Chondrocyte (in vitro differentiated cells): ENCODE measurements around the gene PRR5L. TPM values are rescaled to one million over a fixed set of nuclear protein-coding genes. Genes with fewer than 3 reads are reported as not detected.

ENCODE experiments used
- DNase-seq: peaks from one replicate; pipeline ENCODE4 v3.0.0; 2021; ENCODE audit warnings: mixed read lengths, low spot score
- H3K27ac Mint-ChIP-seq: one replicate; pipeline ENCODE4 v1.8.0; 2021; ENCODE audit warnings: mild to moderate bottlenecking, moderate library complexity, mixed read lengths; ENCODE audit not compliant: unreplicated experiment
- H3K27me3 Mint-ChIP-seq: 2 replicates; pipeline ENCODE4 v1.8.0; 2021; ENCODE audit warnings: low read depth, mixed read lengths
- H3K36me3 Mint-ChIP-seq: 2 replicates; pipeline ENCODE4 v1.8.0; 2021; ENCODE audit warnings: low read depth, mixed read lengths
- H3K4me1 Mint-ChIP-seq: 2 replicates; pipeline ENCODE4 v1.8.0; 2021; ENCODE audit warnings: low read depth, mild to moderate bottlenecking, mixed read lengths
- H3K4me3 Mint-ChIP-seq: one replicate; pipeline ENCODE4 v1.8.0; 2021; ENCODE audit warnings: mild to moderate bottlenecking, moderate library complexity, mixed read lengths; ENCODE audit not compliant: unreplicated experiment
- H3K9me3 Mint-ChIP-seq: 2 replicates; pipeline ENCODE4 v1.8.0; 2021; ENCODE audit warnings: low read depth, mixed read lengths
- total RNA-seq: library from RNA; stranded (reverse); gene quantifications from 3 replicates; pipeline ENCODE4 v1.2.1, GENCODE V29; 2021
- TF ChIP-seq, protein P1 (sequence below): fragments of 200-600 bp; sonication (generic); IDR thresholded peaks from 2 replicates; pipeline ENCODE4 v1.5.0; 2021; ENCODE audit warnings: antibody characterized with exemption, mild to moderate bottlenecking, moderate library complexity

PRR5L gene
- total RNA-seq, 1 donor from 2014 or later = 50.7 TPM

DNA sequence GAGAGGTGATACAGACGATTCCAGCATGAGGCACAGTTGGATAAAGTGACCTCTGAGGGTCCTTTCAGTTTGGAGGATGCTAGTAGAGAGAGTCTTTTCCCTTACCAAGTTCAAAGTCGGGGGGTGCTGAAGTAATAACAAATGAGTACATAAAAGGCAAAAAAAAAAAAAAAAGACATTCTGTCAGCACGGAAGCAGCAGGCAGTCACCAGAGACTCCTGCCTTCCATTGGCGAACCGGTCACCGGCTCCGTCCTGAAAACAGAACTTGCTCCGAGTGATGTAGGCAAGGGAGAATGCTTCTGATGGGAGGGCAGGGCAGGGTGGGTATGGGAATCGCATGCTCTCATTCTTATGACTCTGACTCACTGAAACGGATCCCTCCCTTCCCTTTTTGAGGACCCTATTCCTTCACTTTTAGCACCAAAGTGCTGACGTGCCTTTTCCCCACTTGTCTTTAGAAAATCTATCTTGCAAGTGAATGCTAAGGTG lies 65.9 kb downstream of the PRR5L start:
- Mint-ChIP-seq H3K27me3 (no peaks in the 10 kb centered on the region), H3K9me3 (no peaks in the 10 kb centered on the region), H3K36me3 (no peaks in the 10 kb centered on the region), H3K4me3 (peak overlapping the region; percentile 63), H3K4me1 (peaks cover 61% of the 10 kb centered on the region), H3K27ac (peak overlapping the region; percentile 99)
- TF ChIP-seq, protein P1, sequence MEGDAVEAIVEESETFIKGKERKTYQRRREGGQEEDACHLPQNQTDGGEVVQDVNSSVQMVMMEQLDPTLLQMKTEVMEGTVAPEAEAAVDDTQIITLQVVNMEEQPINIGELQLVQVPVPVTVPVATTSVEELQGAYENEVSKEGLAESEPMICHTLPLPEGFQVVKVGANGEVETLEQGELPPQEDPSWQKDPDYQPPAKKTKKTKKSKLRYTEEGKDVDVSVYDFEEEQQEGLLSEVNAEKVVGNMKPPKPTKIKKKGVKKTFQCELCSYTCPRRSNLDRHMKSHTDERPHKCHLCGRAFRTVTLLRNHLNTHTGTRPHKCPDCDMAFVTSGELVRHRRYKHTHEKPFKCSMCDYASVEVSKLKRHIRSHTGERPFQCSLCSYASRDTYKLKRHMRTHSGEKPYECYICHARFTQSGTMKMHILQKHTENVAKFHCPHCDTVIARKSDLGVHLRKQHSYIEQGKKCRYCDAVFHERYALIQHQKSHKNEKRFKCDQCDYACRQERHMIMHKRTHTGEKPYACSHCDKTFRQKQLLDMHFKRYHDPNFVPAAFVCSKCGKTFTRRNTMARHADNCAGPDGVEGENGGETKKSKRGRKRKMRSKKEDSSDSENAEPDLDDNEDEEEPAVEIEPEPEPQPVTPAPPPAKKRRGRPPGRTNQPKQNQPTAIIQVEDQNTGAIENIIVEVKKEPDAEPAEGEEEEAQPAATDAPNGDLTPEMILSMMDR = no peak
- no peak for DNase-seq

DNA sequence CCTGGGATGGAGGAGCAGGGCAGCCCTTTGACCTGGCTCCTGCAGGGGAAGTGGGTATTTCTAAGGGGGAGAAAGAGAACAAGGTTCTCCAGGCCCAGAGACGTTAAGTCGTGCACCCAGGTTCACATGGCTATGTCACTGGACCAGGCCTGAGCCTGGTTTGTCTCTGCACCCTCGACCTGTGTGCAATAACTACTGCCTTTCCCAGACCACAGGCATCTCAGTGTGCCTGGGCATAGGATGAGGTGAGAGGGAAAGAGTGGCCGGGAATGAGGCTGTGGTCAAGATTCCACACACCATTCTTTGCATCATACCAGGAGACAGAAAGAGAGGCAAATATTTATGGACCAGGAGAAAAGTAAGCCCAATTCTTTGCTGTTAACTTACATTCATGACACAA lies 66.8 kb downstream of the PRR5L start:
- Mint-ChIP-seq H3K4me1 (peaks cover 63% of the 10 kb centered on the region), H3K27ac (peak overlapping the region; percentile 99)

DNA sequence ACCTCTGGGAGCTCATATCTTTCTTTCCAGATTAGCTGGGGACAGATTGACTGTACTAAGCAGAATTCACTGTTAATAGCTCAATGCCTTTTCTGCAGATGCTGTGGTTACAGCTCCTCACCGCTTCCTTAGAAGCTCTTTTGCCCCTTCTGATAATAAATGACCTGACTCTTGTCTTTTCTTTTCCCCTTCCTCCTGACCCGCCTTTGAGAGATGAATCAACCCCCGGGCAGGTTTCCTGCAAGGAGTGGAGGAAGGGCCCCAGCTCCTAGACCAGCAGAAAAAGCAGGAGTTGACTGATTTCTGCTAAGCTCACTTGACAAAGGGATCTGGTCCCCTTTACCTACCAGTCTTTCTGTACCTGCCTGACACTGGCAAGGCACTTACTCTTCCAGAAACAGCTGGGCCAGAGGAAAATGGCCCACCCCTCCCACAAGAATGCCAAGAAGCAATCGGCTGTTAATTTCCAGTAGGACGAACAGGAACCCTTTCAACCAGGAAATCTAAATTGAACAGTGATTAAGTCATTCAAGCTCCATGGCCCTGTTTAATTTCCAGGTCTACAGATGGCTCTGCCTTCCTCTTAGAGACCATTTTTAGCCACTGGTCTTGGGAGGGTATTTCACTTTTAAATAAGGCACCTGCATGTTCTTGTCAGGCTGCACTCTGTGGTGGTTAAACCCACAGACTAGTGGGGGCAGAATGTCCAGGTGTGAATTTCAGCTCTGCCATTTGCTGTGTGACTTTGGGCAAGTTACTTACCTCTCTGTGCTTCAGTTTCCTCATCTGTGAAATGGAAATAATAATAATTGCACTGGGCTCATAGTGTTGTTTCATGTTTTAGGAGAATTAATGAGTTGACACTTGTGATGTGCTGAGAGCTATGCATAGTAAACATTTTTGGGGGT lies 67.5 kb downstream of the PRR5L start:
- Mint-ChIP-seq H3K9me3 (no peaks in the 10 kb centered on the region), H3K36me3 (no peaks in the 10 kb centered on the region), H3K4me1 (peaks cover 69% of the 10 kb centered on the region), H3K27ac (peak overlapping the region; percentile 99), H3K4me3 (no peak overlapping the region), H3K27me3 (no peaks in the 10 kb centered on the region)
- TF ChIP-seq, protein P1 = no peak
- DNase-seq = no peak

More for the DNA sequence above, 66.8 kb downstream of the PRR5L start:
- Mint-ChIP-seq H3K4me3 (peak overlapping the region; percentile 5), H3K27me3 (no peaks in the 10 kb centered on the region), H3K36me3 (no peaks in the 10 kb centered on the region), H3K9me3 (no peaks in the 10 kb centered on the region)
- DNase-seq = no peak
- TF ChIP-seq, protein P1 = no peak

DNA sequence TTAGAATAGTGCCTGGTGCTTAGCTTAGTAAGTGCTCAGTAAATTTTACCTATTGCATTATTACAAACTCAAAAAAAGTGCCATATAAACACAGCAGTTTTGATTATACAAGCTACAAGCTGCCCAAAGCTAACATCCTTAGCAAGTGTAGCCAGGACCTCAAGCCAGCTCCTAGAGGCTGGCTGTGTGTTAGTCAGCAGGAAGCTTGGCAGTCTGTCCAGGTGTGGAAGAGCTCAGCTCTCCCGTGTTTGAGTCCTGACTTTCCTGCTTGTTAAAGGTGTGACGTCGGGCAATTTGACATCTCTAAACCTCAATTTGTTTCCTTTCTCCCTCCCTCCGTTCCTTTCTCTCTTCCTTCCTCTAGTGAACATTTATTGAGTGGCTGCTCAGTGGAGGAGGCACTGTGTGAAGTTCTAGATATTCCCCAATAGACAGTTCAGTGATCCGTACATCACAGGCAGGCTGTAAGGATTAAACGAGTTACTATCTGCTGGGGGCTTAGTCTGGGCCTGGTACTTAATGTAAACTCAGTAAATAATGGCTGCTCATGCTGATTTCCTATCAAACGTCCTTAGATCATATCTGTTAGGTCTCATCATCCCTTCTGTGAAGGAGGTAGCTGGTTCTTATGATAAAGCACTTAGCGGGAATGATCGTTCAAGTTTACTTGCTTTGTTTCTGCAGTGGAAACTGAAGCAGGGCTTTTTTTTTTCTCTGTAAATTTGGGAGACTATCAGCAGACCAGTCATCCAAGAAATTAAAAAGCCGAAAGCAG lies 68.7 kb downstream of the PRR5L start:
- Mint-ChIP-seq H3K4me3 (no peak overlapping the region), H3K27ac (peak overlapping the region; percentile 99), H3K4me1 (peaks cover 74% of the 10 kb centered on the region), H3K27me3 (no peaks in the 10 kb centered on the region), H3K9me3 (no peaks in the 10 kb centered on the region), H3K36me3 (no peaks in the 10 kb centered on the region)
- no peak for DNase-seq
- TF ChIP-seq, protein P1 = no peak

DNA sequence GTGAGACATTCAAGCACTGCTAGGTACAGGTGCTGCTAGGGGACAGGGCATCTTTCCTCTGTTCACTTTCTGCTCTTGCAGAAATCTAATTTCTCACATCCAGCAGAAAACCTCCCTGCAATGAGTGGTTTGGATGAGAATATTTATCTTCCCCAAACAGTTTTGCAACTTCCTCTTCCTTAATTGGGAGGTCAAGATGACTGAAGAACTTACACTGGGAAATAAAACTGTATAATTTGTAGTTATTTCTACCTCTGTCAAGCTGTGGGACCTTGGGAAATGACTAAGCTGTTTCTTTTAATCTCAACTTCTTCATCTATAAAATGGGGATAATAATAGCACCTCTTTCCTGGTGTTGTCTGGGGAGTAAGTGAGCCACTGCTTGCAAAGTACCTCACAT lies 69.8 kb downstream of the PRR5L start:
- Mint-ChIP-seq H3K9me3 (no peaks in the 10 kb centered on the region), H3K4me1 (peaks cover 63% of the 10 kb centered on the region), H3K27ac (no peak overlapping the region), H3K36me3 (no peaks in the 10 kb centered on the region), H3K4me3 (no peak overlapping the region), H3K27me3 (no peaks in the 10 kb centered on the region)
- no peak for DNase-seq
- TF ChIP-seq, protein P1 = no peak
